OCI-LY1 (cell line): ENCODE results near the gene LAMC2.

Experiments used
- H2AFZ ChIP-seq: fragments of 200-600 bp; sonication (generic), shearing (Covaris generic); 2 replicates; pipeline ENCODE4 v1.6.0; 2014; ENCODE audit warnings: antibody characterized with exemption, mild to moderate bottlenecking, low read length
- H3F3A ChIP-seq: fragments of 200-600 bp; sonication (generic), shearing (Covaris generic); 2 replicates; pipeline ENCODE4 v1.6.0; 2014; ENCODE audit warnings: mild to moderate bottlenecking, antibody characterized with exemption, low read length, moderate library complexity; ENCODE audit not compliant: insufficient read depth
- H3K27ac ChIP-seq: fragments of 200-600 bp; sonication (generic); 2 replicates; pipeline ENCODE4 v1.5.1; 2014; ENCODE audit warnings: low read length, mixed run types, mild to moderate bottlenecking, low read depth; ENCODE audit not compliant: poor library complexity, severe bottlenecking
- H3K27me3 ChIP-seq: fragments of 200-600 bp; sonication (generic); 2 replicates; pipeline ENCODE4 v1.6.0; 2014; ENCODE audit warnings: antibody characterized with exemption, mild to moderate bottlenecking, low read length, moderate library complexity; ENCODE audit not compliant: insufficient read depth
- H3K36me3 ChIP-seq: fragments of 200-600 bp; sonication (generic); 2 replicates; pipeline ENCODE4 v1.6.1; 2014; ENCODE audit warnings: mild to moderate bottlenecking, antibody characterized with exemption, low read length, moderate library complexity, mixed read lengths; ENCODE audit not compliant: insufficient read depth
- H3K4me1 ChIP-seq: fragments of 200-600 bp; sonication (generic); 2 replicates; pipeline ENCODE4 v1.5.1; 2014; ENCODE audit warnings: mild to moderate bottlenecking, low read length, moderate library complexity; ENCODE audit not compliant: insufficient read depth, severe bottlenecking
- H3K4me2 ChIP-seq: fragments of 200-600 bp; sonication (generic), shearing (Covaris generic); 2 replicates; pipeline ENCODE4 v1.6.1; 2014; ENCODE audit warnings: low read length
- H3K4me3 ChIP-seq: fragments of 200-600 bp; sonication (generic); 2 replicates; pipeline ENCODE4 v1.5.1; 2014; ENCODE audit warnings: low read length, low read depth, mild to moderate bottlenecking, mixed read lengths; ENCODE audit not compliant: poor library complexity, severe bottlenecking
- H3K79me2 ChIP-seq: fragments of 200-600 bp; shearing (Covaris generic); 2 replicates; pipeline ENCODE4 v1.6.1; 2016; ENCODE audit warnings: mixed run types, low read length, mixed read lengths; ENCODE audit not compliant: insufficient read depth
- H3K9ac ChIP-seq: fragments of 200-600 bp; sonication (generic), shearing (Covaris generic); 2 replicates; pipeline ENCODE4 v1.6.1; 2014; ENCODE audit warnings: mild to moderate bottlenecking, low read length, mixed read lengths
- H3K9me2 ChIP-seq: fragments of 200-600 bp; sonication (generic), shearing (Covaris generic); 2 replicates; pipeline ENCODE4 v1.6.1; 2014; ENCODE audit warnings: low read depth, mild to moderate bottlenecking, low read length, mixed read lengths
- H3K9me3 ChIP-seq: fragments of 200-600 bp; shearing (Covaris generic); 2 replicates; pipeline ENCODE4 v1.6.1; 2014; ENCODE audit warnings: low read length, mixed read lengths
- H4K20me1 ChIP-seq: fragments of 200-600 bp; sonication (generic), shearing (Covaris generic); 2 replicates; pipeline ENCODE4 v1.6.0; 2016; ENCODE audit warnings: mild to moderate bottlenecking, low read length; ENCODE audit not compliant: insufficient read depth
- CTCF ChIP-seq: fragments of 200-600 bp; sonication (generic), shearing (Covaris generic); IDR thresholded peaks from 2 replicates; pipeline ENCODE4 v1.5.1; 2017; ENCODE audit warnings: mild to moderate bottlenecking, antibody characterized with exemption, low read length, moderate library complexity, mixed read lengths
- EZH2 ChIP-seq: fragments of 200-600 bp; sonication (generic), shearing (Covaris generic); IDR thresholded peaks from 2 replicates; pipeline ENCODE4 v1.8.0; 2017; ENCODE audit warnings: borderline replicate concordance, mixed run types, mild to moderate bottlenecking, antibody characterized with exemption, low read length, moderate library complexity, mixed read lengths

LAMC2 gene

GRCh38 chr1:183167676-183168075 lies 18.4 kb upstream of the LAMC2 start:
- H3K9me3 ChIP-seq = no peaks in the 10 kb centered on the region
- TF ChIP-seq CTCF (no peak), EZH2 (no peak)

GRCh38 chr1:183168308-183168707 lies 17.8 kb upstream of the LAMC2 start:
- TF ChIP-seq EZH2 (no peak), CTCF (no peak)
- Histone ChIP-seq H3K79me2 (no peaks in the 10 kb centered on the region), H3K36me3 (no peaks in the 10 kb centered on the region), H3K4me3 (no peak overlapping the region), H3K9me3 (no peaks in the 10 kb centered on the region), H3K9me2 (no peaks in the 10 kb centered on the region), H3F3A (no peaks in the 10 kb centered on the region), H2AFZ (no peak overlapping the region), H3K27ac (no peak overlapping the region), H3K4me2 (no peak overlapping the region), H3K27me3 (no peaks in the 10 kb centered on the region), H3K9ac (no peak overlapping the region), H4K20me1 (no peaks in the 10 kb centered on the region), H3K4me1 (no peaks in the 10 kb centered on the region)

More at GRCh38 chr1:183167676-183168075, 18.4 kb upstream of the LAMC2 start:
- Histone ChIP-seq H4K20me1 (no peaks in the 10 kb centered on the region), H2AFZ (no peak overlapping the region), H3K9ac (no peak overlapping the region), H3K79me2 (no peaks in the 10 kb centered on the region), H3K36me3 (no peaks in the 10 kb centered on the region), H3F3A (no peaks in the 10 kb centered on the region), H3K4me1 (no peaks in the 10 kb centered on the region), H3K4me2 (no peak overlapping the region), H3K27ac (no peak overlapping the region), H3K4me3 (no peak overlapping the region), H3K27me3 (peaks cover 2% of the 10 kb centered on the region; the same call in 1 of the 2 replicates), H3K9me2 (no peaks in the 10 kb centered on the region)

- Histone ChIP-seq H3K9ac (no peak overlapping the region), H3K27me3 (0 out of 2 replicates have a peak, but pooled peaks cover 5% of the 10 kb centered on the region), H3K36me3 (no peaks in the 10 kb centered on the region), H3K9me2 (no peaks in the 10 kb centered on the region), H3K79me2 (no peaks in the 10 kb centered on the region), H3F3A (no peaks in the 10 kb centered on the region), H2AFZ (no peak overlapping the region), H3K4me1 (no peaks in the 10 kb centered on the region), H3K27ac (no peak overlapping the region), H4K20me1 (no peaks in the 10 kb centered on the region), H3K4me2 (no peak overlapping the region), H3K9me3 (no peaks in the 10 kb centered on the region), H3K4me3 (no peak overlapping the region)
- TF ChIP-seq EZH2 (no peak), CTCF (no peak)
These were observed 12.2 kb upstream of the LAMC2 start for GRCh38 chr1:183173828-183174227.
